Activated CD4-positive, alpha-beta memory T cell treated with anti-CD3 and anti-CD28 coated beads, Interleukin-2, amount 10 ng/mL, durations not matched to agents 7 days and 5 days (primary cell): ENCODE results near the gene PTPRZ1. TPM values are rescaled to one million over a fixed set of nuclear protein-coding genes. Genes with fewer than 3 reads are reported as not detected.

ENCODE experiments used
- CTCF ChIA-PET: fragments of 350-600 bp; sonication (Branson Sonifier 250); formaldehyde crosslinking; loops from one replicate; lab custom pipeline; 2021; ENCODE audit warnings: antibody characterized with exemption, inconsistent platforms; lab: Charles Lee
- POLR2A ChIA-PET: fragments of 350-600 bp; sonication (Branson Sonifier 250); formaldehyde crosslinking; loops from one replicate; lab custom pipeline; 2021; ENCODE audit warnings: antibody characterized with exemption; lab: Charles Lee
- DNase-seq: peaks from one replicate; pipeline ENCODE4 v3.0.0-alpha.2; 2020
- H3K27ac Mint-ChIP-seq: one replicate; pipeline ENCODE4 v1.8.0; 2021; ENCODE audit warnings: mild to moderate bottlenecking, mixed read lengths
- H3K27me3 Mint-ChIP-seq: one replicate; pipeline ENCODE4 v1.8.0; 2021; ENCODE audit warnings: mixed read lengths
- H3K36me3 Mint-ChIP-seq: one replicate; pipeline ENCODE4 v1.8.0; 2021; ENCODE audit warnings: low read depth, mixed read lengths
- H3K4me1 Mint-ChIP-seq: one replicate; pipeline ENCODE4 v1.8.0; 2021; ENCODE audit warnings: mixed read lengths
- H3K4me3 Mint-ChIP-seq: one replicate; pipeline ENCODE4 v1.8.0; 2021; ENCODE audit warnings: mild to moderate bottlenecking, mixed read lengths
- H3K9me3 Mint-ChIP-seq: one replicate; pipeline ENCODE4 v1.8.0; 2021; ENCODE audit warnings: mixed read lengths
- total RNA-seq, 2 experiments: library from RNA; stranded (reverse); gene quantifications; one replicate each; pipeline ENCODE4 v1.2.3, GENCODE V29; 2021

The PTPRZ1 gene
- total RNA-seq, 2 experiments from 2014 or later = not detected

DNA sequence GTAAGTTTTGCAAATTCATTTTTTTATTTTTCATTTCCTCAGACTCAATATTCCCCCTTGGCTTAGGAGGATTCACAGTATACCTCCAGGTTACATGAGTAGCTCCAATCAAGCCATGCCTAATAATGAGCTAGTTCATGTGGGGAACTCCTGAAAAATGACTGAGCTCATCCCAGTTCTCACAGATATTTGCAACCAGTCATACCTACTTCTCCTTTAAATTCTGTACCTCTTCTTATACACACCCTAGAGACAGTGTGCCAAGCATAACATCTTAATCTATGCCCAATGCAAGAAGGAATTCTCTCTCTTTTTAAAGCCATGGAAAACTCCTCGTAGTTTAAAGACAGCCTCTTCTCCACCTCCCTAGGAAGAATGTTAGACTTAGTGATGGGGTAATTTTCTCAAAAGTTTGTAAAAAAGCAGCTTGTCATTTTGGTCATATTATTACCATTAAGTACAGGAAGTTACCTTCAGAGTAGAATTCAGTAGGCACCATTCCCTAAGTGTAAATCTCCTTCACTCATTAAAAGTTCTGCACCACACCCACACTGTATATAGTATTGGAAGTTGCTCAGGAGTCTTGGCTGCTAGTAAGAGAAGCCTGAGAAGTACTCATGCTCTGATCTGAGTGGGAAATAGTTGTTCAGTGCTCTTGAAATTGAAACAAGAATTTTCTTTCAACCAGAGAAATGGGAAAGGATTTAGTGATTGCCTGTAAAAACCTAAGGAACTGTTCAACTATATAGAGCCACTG, 72.7 kb downstream of the PTPRZ1 start:
- no peaks in the 10 kb centered on the region for H3K4me1 Mint-ChIP-seq
- POLR2A ChIA-PET = no interaction called here

DNA sequence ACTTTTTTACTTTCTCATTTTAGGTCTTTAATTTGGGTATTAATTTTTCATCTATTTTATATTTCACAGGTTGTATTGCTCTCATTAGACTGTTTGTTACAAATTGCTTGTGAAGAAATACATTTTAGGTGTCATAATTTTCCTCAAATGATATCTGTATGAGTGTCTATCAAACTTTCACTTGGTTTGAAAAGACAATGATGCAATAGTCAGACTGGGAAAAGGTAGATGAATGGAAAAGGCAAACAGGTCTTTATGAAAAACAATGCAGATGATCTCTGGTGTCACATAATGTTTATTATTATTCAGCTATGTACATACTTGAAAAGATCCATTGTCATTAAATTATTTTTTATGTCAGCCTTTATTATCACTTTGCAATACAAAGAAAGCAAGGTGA, 80.2 kb downstream of the PTPRZ1 start:
- H3K36me3 Mint-ChIP-seq = no peaks in the 10 kb centered on the region
- CTCF ChIA-PET = no interaction called here
- no peak overlapping the region for H3K27ac Mint-ChIP-seq
- H3K4me3 Mint-ChIP-seq = no peak overlapping the region
- no peak for DNase-seq
- no peaks in the 10 kb centered on the region for H3K27me3 Mint-ChIP-seq
- POLR2A ChIA-PET = no interaction called here
- H3K9me3 Mint-ChIP-seq = peaks cover 3% of the 10 kb centered on the region
- no peaks in the 10 kb centered on the region for H3K4me1 Mint-ChIP-seq

More for the DNA sequence above, 72.7 kb downstream of the PTPRZ1 start:
- CTCF ChIA-PET = no interaction called here
- no peak for DNase-seq
- no peak overlapping the region for H3K27ac Mint-ChIP-seq
- H3K36me3 Mint-ChIP-seq = no peaks in the 10 kb centered on the region
- H3K4me3 Mint-ChIP-seq = no peak overlapping the region
- no peaks in the 10 kb centered on the region for H3K27me3 Mint-ChIP-seq
- peaks cover 3% of the 10 kb centered on the region for H3K9me3 Mint-ChIP-seq

DNA sequence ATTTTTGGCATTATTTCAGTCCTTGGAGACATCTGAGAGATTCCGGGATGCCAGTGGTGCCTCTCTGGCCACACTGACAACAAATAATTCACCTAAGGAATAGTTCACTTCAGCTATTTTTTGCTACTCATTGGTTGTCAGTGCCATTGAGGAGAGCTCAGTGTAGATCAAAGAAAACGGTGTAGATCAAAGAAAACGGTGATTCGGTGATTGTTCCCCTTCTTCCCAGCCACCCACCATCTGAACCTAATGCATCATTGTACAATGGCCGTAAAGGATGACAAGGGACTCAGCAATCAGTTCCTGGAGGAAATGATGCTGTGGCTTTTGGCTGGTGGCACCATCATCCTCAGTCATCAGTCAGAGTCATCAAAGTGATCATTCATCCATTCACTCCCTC, 80.6 kb downstream of the PTPRZ1 start:
- POLR2A ChIA-PET = no interaction called here

DNA sequence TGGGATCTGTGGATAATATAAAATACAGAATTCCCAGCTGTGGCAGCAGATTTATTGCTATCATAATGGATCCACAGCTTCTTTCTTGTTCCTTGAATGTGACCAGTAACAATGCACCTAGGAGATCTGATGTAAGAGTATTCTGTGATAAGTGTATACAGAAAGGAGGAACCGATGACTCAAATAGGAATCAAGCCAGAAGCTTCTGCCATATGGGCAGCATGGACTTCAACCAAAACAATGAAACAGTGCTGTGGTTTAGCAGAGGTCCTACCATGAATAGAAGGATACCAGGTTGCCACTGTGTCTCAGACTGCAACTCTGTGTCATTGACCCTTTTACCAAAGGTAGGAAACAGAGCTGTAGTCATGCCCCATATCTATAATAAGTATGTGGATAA, 81.8 kb downstream of the PTPRZ1 start:
- no peak for DNase-seq
- H3K27ac Mint-ChIP-seq = no peak overlapping the region
- POLR2A ChIA-PET = no interaction called here

More for the DNA sequence above, 80.6 kb downstream of the PTPRZ1 start:
- Mint-ChIP-seq H3K9me3 (peaks cover 3% of the 10 kb centered on the region), H3K4me3 (no peak overlapping the region), H3K4me1 (no peaks in the 10 kb centered on the region), H3K36me3 (no peaks in the 10 kb centered on the region), H3K27ac (no peak overlapping the region), H3K27me3 (no peaks in the 10 kb centered on the region)
- CTCF ChIA-PET = no interaction called here
- DNase-seq = no peak

DNA sequence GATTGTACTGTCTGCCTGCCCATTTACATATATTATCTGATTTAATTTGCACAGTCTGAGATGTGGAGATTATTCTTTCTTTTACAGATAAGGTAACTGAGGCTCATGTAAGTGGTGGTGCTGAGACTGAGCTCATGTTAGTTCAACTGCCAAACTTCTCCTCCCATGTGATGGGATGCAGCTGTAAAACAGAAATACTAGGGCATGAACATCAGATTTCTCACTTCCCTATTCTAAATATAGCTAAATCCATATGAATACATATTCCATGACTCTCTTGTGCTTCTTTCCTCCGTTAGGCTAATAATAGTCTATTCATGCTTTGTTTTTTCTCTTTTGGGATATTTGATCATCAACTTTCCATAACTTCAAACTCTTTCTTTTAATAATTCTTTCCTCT, 84.7 kb downstream of the PTPRZ1 start:
- Mint-ChIP-seq H3K4me1 (no peaks in the 10 kb centered on the region), H3K36me3 (no peaks in the 10 kb centered on the region), H3K4me3 (no peak overlapping the region), H3K9me3 (no peaks in the 10 kb centered on the region), H3K27me3 (no peaks in the 10 kb centered on the region), H3K27ac (no peak overlapping the region)
- ChIA-PET CTCF (no interaction called here), POLR2A (no interaction called here)
- no peak for DNase-seq

More for the DNA sequence above, 81.8 kb downstream of the PTPRZ1 start:
- no peaks in the 10 kb centered on the region for H3K27me3 Mint-ChIP-seq
- H3K4me3 Mint-ChIP-seq = no peak overlapping the region
- H3K9me3 Mint-ChIP-seq = peaks cover 3% of the 10 kb centered on the region
- CTCF ChIA-PET = no interaction called here
- no peaks in the 10 kb centered on the region for H3K36me3 Mint-ChIP-seq
- no peaks in the 10 kb centered on the region for H3K4me1 Mint-ChIP-seq

DNA sequence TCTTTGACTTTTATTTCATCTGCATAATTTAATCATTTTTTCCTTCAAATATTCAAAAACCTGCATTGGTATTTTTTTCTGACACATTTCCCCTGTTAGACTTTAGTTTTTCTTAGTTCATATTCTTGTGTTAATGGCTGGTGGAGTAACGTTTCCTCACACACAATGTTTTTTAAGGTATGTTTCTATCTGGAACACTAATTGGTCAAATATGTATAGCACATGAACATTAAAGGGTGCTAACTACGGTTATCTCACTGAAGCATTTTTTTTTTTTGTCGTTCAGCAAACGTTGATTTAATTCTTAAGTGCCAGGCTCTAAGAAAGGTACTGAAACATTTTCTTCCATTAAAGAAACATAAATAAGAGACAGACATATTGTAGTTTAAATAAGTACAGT, 87.7 kb downstream of the PTPRZ1 start:
- Mint-ChIP-seq H3K4me3 (no peak overlapping the region), H3K27me3 (no peaks in the 10 kb centered on the region), H3K9me3 (peaks cover 2% of the 10 kb centered on the region), H3K4me1 (no peaks in the 10 kb centered on the region), H3K27ac (no peak overlapping the region), H3K36me3 (no peaks in the 10 kb centered on the region)
- no peak for DNase-seq
- CTCF ChIA-PET = no interaction called here
- POLR2A ChIA-PET = no interaction called here

DNA sequence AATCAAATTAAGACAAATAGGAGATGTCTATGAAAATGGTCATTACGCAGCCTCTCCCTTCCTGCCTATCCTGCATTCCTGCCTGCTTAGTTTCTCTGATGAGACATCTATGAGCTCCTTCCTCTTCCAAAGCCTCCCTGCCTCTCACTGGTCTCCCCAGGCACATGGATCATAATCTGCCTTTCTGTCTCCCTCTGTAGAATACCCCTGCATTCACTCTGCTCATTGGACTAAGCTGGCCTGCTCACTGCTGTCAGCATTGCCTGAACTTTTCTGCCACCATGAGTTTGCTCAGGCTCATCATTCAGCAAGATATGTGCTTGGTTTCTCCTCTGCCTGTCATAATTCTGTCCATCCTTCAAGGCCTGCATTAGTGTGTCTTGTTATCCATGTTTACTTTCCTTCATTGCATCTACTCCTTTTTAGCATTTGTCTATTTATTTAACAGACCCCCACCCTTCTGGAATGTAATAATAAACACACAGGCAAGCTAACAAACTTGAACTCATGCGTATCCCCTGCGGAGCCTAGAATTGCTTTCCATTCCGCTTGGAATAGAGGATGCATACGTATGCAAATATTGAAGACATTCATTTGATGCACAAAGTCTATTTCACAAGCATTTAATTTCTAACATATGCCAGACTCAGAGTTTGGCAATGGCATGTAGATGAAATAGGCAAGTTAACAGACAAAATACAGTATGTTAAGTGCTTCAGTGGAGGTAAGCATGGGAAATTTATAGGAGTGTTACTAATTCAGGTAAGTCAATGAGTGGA, 88.3 kb downstream of the PTPRZ1 start:
- no peaks in the 10 kb centered on the region for H3K4me1 Mint-ChIP-seq
- H3K36me3 Mint-ChIP-seq = no peaks in the 10 kb centered on the region
- CTCF ChIA-PET = no interaction called here

DNA sequence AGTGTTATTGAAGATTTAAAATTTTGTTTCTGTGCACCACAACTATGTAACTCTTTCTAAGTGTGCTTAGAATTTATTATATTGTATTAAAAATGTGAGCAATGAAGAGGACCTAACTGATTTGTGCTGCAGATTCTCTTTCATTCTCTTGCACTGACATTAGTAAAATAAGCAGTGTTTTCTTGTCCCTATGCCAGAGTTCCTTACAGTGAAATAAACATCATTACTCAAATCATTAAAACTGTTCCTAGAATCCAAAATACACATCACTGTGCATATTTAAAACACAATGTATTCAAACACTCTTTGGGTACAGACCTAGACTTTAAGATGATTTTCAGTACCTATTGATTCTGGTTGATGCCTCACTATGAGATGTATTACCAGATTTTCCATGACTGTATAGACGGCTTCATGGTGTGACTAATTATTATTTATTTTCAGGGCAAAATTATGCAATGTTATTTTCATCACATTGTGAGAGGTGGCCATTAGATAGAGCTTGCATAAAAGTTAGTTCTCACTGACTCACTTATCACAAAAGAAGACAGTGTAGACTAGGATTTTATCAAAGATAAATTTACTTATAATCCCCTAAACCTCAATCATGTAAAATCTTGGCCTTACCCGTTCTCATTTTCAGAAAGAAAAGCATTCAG, 93.4 kb downstream of the PTPRZ1 start:
- no peaks in the 10 kb centered on the region for H3K4me1 Mint-ChIP-seq

More for the DNA sequence above, 88.3 kb downstream of the PTPRZ1 start:
- Mint-ChIP-seq H3K27me3 (no peaks in the 10 kb centered on the region), H3K4me3 (no peak overlapping the region), H3K9me3 (peaks cover 2% of the 10 kb centered on the region), H3K27ac (no peak overlapping the region)
- POLR2A ChIA-PET = no interaction called here
- DNase-seq = no peak

DNA sequence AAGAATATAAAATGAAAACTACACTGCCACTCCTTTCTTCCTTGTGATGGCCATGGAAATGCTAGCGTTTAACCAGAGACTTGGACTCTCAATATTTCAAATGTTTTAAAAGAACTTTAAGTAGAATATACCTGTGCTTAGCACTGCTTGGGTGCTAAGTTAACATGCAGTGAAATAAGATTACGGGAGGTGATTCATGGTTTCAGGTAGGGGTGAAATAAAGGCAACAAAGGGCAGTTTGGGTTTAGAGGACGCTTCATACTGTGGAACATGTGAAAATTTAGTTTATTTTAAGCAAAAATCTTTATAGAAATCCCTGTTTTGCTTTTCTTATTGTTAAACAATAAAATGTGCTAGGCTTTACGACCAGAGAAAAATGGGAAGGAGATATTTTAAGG, 94.0 kb downstream of the PTPRZ1 start:
- Mint-ChIP-seq H3K4me3 (no peak overlapping the region), H3K4me1 (no peaks in the 10 kb centered on the region), H3K27me3 (no peaks in the 10 kb centered on the region), H3K36me3 (no peaks in the 10 kb centered on the region), H3K27ac (no peak overlapping the region), H3K9me3 (peaks cover 2% of the 10 kb centered on the region)
- ChIA-PET CTCF (no interaction called here), POLR2A (no interaction called here)
- DNase-seq = no peak

More for the DNA sequence above, 93.4 kb downstream of the PTPRZ1 start:
- Mint-ChIP-seq H3K4me3 (no peak overlapping the region), H3K36me3 (no peaks in the 10 kb centered on the region), H3K9me3 (peaks cover 2% of the 10 kb centered on the region), H3K27ac (no peak overlapping the region), H3K27me3 (no peaks in the 10 kb centered on the region)
- POLR2A ChIA-PET = no interaction called here
- CTCF ChIA-PET = no interaction called here
- DNase-seq = no peak

DNA sequence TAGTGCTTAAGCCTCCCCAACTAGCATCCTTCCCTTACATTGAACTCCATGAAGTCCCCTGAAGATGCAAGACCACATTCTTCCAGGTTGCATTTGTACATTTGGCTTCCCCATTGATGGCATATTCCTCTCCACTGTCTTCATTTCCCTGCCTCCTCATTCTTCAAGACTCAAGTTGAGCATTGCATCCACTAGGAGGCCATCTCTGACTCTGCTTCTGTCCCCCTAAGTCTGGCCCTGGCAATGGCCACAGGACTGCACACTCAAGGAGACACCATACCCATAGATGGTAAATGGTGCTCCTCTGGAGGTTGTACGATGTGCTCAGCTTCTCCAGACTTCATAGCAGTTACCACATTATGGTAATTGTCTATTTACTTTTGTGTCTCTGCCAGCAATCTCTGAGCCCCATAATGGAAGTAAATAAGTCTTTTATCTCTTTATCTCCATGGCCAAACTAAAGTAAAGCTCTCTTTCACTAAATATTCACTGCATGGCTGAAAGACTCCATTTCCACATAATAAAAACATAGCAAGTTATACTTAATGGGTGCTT, 112.6 kb downstream of the PTPRZ1 start:
- CTCF ChIA-PET = interaction anchor here (0.6 to 2.0 kb wide), 2 partner anchors 8 to 10 kb away, joined by 3 to 10 read pairs; no protein-coding TSS in a partner anchor
- no peaks in the 10 kb centered on the region for H3K4me1 Mint-ChIP-seq
- H3K27ac Mint-ChIP-seq = no peak overlapping the region
- DNase-seq = no peak
- POLR2A ChIA-PET = no interaction called here
- no peaks in the 10 kb centered on the region for H3K36me3 Mint-ChIP-seq
- H3K27me3 Mint-ChIP-seq = no peaks in the 10 kb centered on the region
- H3K9me3 Mint-ChIP-seq = no peaks in the 10 kb centered on the region
- no peak overlapping the region for H3K4me3 Mint-ChIP-seq

DNA sequence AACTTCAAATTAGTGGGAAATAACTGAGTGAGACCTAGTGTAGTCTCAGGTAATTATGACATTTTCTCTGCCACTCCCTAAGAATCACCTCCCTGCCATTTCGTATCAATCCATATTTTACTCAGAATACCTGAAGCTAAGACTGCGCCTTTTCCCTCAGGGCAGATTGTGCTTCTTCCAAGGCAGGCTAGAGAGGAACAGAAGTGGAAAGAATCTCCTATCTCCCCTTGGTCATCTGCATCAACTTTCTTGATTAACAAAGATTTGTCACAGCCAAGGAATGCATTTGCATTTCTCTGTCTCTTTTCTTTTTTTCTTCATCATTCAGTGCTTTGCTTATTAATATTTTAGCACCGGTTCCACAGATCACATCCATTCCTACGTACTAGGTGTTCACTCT, 119.1 kb downstream of the PTPRZ1 start:
- ChIA-PET POLR2A (no interaction called here), CTCF (no interaction called here)
- DNase-seq = no peak
- no peaks in the 10 kb centered on the region for H3K36me3 Mint-ChIP-seq
- H3K27ac Mint-ChIP-seq = no peak overlapping the region
- H3K4me1 Mint-ChIP-seq = no peaks in the 10 kb centered on the region
- no peak overlapping the region for H3K4me3 Mint-ChIP-seq
- no peaks in the 10 kb centered on the region for H3K9me3 Mint-ChIP-seq
- H3K27me3 Mint-ChIP-seq = no peaks in the 10 kb centered on the region

DNA sequence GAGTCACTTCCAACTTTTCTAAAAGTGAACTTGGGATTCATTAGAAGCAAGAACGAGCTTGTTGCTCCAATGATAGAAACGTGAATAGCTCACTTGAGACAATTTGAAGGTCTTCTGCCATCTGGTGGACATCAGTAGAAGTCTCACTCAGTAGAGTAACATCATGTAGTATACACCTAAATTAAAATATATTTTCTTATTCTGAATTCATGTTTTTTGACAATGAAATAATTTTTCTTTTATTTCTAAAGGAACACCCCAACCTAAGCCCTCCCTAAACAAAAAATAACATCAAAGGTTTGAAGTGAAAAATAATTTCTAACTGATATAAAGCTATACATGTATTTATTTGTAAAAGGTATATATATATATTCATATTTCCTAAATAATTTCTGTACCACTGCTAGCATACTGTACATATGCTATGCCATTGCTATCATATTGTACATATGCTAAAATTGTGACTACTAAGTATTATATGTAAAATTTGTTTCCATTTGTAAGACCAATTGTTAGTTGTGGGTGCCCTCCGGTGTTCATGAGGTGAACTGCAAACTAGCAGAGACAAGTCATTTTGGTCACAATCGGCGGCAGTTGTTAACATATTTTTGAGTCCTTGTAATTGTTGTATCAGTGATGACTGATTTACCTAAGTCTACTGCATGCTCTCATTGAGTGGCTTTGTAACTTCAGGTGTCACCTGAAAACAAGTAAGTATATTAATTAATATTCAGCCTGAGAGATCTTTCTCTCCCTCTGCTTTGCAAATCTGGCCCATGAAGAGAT, 121.9 kb downstream of the PTPRZ1 start:
- Mint-ChIP-seq H3K4me3 (no peak overlapping the region), H3K9me3 (no peaks in the 10 kb centered on the region), H3K27me3 (no peaks in the 10 kb centered on the region), H3K4me1 (no peaks in the 10 kb centered on the region), H3K27ac (no peak overlapping the region), H3K36me3 (no peaks in the 10 kb centered on the region)
- POLR2A ChIA-PET = no interaction called here
- peak; percentile 50 for DNase-seq
- CTCF ChIA-PET = interaction anchor here (0.6 to 2.4 kb wide), 22 partner anchors 9 to 1007 kb away, joined by 3 to 14 read pairs (median 3); no protein-coding TSS in a partner anchor
